HG03159 (cell line): ENCODE data around the gene COL15A1.

Source experiments
- ATAC-seq: cut with Tn5 transposase; IDR thresholded peaks from one replicate; pipeline ENCODE4 v1.9.1; 2021; ENCODE audit warnings: mild to moderate bottlenecking, moderate library complexity; ENCODE audit not compliant: unreplicated experiment

Gene COL15A1

DNA sequence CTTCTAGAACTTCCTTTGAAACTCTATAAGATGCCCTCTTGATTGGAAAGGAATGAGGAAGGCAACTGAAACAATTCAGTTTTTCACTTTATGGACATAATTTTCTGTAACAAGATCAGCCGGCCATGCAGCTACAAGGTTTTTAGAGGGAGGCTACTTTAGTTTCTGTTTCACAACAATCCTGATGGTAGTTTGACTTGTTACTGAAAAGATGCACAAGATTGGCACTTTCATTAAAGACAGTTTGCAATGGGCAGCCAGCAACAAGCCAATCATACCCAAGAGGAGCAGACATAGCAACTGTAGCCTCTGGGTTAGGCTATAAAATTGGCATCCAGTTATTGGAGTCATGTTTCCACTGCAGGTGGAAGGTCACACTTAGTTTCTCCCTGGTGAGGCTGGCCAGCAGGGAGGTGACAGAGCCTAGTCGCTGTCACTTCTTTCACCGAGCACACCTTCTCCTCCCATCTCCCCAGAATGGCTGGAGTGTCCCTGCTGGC lies 87.0 kb downstream of the COL15A1 start:
- no peak for ATAC-seq

DNA sequence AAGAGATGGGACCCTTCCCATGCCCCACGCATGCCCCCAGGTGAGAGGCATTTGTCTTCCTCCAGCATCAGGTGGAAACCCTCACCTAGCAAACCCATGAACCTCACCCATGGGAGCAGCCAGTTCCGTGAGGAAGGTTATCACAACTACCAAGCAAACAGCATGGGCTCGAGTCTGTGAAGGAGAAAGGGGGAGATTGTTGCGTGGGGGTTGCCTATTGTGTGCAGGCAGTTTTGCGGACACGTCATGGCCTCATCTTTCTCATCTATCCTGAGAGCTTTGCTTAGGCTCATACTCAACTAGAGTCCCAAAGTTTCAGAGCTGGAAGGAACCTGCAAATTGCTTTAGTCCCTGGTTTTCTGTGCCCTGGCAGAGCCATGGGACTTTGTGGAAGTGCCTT lies 87.6 kb downstream of the COL15A1 start:
- ATAC-seq, result no peak

DNA sequence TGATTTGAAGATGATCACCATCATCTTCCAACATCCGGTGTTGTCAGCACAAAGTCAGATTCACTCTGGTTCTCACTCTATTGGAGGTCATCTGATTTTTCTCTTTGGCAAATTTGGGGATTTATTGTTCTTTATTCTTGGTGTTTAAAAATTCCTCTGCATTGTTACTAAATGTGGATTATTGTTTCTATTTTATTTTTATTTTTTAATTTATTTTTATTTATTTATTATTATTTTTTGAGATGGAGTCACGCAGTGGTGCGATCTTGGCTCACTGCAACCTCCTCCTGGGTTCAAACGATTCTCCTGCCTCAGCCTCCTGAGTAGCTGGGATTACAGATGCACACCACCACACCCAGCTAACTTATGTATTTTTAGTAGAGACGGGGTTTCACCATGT lies 88.3 kb downstream of the COL15A1 start:
- no peak for ATAC-seq

DNA sequence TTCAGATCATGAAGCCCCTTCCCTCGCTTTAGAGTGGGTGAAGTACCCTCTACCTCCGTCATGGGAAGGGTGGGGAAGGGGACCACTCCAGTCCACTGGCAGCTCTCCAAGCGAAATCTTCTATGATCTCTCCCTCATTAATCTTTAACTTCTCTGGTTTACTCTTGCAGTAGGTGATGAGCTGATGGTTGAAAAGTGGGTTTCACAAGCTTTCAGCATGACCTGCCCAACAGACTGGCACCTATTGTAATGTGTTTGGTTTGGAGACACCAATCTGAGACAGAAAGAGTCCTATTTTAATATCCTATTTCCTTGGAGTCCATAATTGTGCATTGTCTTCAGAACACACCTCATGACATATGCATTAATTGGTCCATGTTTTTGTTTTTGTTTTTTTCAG lies 90.4 kb downstream of the COL15A1 start:
- no peak for ATAC-seq

DNA sequence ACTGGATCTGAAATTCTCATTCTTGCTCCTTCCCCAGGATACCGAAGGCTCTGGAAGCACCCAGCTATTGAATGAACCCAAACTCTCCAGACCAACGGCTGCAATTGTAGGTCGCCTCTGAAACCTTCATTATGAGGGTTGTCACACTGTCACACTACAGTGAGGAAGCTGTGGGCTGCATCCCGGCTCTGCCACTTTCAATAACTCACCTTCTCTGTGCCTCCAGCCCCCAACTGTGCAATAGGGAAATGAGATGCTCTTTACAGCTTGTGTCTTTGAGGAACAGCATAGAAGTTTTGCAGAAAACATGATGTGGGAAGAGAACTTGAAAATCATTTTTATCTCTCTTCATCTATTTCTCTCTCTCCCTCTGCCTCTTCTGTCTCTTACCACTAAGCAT lies 91.6 kb downstream of the COL15A1 start:
- no peak for ATAC-seq

DNA sequence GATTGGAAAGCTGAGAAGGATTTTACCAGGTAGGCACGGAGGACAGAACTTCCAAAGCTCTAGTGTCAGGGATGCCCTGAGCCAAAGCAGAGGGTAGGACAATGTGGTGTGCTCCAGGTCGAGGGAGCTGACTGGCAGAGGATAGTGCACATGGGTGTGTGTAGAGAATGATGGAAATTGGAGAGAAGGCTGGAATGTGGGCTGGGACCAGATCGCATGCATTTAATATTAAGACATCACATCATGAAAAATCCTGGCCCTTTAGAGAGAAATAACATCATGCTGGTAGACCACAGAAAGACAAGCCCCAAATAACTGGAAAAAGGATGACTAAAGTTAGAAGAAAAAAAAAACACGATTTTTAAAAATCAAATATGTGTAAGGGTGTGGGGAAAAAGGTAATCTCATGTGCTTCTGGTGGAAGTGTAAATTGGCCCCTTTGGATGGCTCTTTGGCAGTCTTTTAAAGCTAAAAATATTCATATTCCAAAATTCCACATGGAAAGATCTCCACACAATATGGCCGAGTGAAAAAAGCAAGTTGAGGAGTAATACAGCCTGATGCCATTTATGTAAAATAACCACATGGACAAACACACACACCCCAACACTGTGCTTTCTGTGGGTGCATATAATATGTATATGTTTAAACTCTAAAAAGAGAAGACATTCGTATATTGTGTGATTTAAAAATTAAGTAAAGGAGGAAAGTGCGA lies 94.2 kb downstream of the COL15A1 start:
- ATAC-seq, result no peak

DNA sequence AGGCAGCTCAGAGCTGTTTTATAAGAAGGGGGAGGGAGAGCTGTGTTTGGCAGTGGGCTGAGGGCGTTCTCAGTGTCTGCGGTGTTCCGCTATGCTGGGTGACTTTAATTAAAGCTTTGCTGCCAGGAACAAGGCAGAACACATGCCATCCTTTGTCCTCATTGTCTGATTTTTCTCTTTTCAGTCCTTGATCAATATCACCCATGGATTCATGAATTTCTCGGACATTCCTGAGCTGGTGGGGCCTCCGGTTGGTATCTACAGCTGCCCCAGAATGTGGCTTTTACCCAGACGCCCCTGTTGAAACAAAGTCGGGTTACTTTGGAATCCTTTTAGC lies 94.7 kb downstream of the COL15A1 start:
- no peak for ATAC-seq

DNA sequence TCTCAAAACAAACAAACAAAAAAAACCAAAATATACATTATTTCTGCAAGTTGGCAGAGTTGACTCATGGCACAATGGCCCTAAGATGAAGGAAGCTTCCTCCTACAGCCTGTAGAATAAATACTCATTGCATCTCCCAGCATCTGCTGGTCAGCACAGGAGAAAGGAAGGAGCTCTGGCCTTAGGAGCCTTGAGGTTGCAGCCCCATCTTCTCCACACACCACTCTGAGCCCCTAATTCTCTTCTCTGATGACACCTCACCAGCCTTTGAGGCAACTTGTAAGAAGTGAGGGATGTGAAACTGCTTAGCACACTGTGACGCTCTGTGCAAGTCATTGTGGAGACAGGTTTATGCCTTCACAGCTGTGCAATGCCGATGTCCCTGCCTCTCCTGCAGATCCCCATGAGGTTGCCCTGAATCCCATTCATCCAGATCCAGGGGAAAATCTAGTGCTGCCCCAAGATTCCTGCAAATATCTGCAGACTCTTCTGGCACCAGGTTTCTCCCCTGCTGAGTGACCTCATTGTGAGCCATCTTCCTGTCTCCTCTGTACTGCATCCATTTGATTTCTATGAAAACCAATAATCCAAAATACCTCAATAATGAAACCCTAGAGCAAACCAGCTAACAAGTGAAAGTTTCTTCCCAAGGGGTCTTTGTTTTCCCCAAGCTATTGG lies 95.9 kb downstream of the COL15A1 start:
- no peak for ATAC-seq

DNA sequence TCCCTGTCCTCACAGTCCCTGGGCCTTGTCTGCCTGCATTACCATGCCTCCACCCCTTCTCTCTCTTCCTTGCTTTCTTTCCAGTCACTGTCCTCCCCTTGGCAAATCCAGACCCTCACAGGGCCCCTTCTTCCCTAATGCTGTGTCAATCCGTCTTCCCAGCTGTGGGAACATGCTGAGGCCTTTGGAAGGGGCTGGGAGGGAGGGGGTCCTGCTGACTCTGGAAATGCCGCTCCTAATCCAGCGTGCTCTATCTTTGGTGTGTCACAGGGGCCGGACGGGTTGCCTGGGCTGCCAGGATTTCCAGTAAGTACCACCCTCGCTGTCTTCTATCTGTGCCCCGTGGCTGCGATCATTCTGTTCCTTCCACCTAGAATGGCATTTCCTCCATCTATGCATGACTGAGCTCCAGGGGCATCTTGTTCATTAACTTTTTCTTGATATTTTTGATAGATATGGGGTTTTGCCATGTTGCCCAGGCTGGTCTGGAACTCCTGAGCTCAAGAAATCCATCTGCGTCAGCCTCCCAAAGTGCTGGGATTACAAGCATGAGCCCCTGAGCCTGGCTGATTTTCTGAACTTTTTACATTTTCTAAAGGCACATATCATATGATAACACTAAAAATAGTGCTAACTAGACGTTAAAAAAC lies 96.7 kb downstream of the COL15A1 start:
- no peak for ATAC-seq

DNA sequence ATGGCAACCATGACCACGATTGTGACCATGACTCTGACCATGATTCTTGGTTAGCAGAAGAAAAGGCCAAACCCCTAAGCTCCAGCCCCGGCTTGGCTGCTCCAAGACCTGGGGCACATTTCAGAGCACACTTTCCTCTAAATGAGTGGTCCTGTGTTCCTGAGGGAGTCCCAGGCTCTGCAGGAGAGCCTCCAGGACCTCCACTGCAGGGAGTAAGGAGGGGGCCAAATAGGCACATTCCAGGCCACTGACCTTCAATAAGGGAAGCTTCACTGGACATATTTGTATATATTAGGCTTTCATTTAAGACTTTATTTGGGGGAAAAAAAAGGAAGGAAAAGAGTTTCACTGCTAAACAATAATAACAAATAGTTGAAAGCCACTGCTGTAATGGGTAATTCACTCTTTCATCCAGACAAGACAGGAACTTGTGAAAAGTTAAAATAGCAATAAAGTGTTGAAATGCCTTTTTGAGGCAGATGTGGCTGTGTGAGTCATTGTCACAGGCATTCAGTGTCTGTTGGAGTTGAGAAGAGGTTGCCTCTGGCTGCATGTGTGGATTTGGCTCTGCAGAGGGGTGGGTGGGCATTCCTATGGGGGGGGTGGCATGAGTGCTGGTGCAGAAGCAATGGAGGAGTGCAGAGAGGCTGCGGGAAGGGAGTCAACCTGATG lies 97.3 kb downstream of the COL15A1 start:
- no peak for ATAC-seq

DNA sequence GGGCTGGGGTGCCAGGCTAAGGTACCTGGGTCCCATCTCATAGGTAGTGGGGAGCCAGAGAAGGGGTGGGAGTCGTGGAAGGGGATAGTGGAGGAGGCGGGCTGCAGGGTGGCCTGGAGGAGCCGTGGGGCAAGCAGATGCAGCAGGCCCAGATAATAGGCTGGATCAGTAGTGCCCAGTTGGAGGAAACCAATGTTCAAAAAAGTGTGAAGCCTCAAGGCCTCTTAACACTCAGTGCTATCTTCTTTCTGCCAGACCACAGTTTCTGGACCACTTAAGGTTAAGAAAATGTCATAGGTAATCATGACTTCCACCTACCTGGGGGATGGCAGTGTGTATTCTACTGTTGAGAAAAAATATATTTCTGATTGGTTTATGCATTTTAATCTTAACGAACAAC lies 97.9 kb downstream of the COL15A1 start:
- no peak for ATAC-seq

DNA sequence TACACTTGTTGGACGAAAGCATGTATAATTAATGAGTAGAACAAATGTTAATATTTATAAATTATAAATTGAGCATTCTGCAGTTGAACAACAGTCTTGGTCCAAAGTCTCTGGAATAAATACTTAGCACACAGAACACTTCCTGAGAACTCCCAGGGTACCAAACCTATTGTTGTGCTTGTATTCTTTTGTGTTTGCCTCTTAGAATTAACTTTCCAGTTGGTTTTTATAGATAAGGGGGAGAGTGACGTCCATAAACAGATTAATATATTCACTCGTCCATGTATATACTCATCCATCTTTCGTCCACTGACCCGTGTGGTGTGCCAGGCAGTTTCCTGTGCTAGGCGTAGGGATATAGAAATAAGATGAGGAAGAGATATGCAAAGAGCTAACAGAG lies 98.9 kb downstream of the COL15A1 start:
- no peak for ATAC-seq

DNA sequence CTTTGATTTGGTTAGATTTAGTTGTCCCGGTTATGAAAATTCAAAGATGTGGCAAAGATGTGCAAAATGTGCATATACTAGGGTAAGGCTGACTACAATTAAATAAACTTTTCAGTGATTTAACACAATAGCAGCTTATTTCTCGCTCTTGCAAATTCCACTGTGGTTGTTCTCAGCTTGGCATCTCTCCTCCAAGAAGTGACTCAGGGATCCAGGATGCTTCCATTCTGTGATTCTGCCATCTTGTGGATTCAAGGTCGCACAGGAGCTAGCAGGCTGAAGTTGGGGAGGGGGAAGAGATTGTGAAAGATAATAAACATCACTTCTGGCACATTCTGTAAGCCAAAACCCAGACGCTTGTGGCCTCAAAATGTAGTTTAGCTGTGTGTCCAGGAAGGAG lies 101.1 kb downstream of the COL15A1 start:
- ATAC-seq, result no peak

DNA sequence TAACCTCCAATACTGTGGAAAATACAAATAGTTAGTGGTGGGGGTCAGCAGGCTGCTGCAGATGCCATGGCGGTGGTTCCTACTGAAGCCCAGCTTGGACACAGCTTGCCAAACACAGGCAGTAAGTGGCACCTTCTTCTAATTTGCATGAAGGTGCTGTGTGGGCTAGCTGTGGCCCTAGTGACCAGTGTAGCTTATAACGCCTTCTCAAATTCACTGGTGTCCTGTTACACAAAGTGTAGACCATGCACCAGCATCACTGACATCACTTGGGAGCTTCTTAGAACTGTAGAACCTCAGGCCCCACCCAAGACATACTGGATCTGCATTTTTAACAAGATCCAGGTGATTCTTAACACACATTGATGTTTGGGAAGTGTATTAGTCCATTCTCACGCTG lies 102.4 kb downstream of the COL15A1 start:
- ATAC-seq, result no peak

DNA sequence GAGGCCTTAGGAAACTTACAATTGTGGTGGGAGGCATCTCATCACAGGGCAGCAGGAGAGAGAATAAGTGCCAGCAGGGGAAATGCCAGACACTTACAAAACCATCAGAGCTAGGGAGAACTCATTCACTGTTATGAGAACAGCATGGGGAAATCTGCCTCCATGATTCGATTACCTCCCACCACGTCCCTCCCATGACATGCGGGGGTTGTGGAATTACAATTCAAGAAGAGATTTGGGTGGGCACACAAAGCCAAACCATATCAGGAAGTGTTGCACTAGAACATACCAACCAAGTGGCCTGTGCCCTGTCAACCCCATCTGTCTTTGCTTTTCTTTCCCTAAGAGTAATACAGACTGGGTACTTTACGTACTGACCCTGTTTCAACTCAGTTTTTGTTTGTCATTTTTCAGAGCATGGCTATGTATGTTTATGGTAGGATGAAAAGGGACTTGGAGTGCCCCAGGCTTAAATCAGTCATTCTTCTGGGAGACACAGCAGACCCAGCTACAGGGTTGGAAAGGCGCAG lies 102.9 kb downstream of the COL15A1 start:
- no peak for ATAC-seq

DNA sequence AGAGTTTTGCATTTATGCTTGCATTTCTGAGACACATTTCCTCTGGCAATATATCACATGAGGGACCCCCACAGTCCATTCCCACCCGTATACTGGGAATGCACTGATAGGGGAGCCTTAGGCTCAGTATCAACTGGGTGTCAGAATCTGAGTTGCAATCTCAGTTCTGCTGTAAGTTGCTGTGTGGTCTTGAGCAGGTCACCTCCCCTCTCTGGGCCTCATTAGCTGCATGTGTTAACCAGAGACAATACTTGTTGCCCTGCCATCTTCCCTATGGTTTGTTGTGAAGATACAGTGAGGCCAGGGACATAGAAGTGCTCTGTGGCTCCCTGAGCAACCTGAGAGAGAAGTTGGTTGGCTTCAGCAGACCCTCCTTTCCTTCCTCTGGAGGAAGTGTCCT lies 105.5 kb downstream of the COL15A1 start:
- no peak for ATAC-seq

DNA sequence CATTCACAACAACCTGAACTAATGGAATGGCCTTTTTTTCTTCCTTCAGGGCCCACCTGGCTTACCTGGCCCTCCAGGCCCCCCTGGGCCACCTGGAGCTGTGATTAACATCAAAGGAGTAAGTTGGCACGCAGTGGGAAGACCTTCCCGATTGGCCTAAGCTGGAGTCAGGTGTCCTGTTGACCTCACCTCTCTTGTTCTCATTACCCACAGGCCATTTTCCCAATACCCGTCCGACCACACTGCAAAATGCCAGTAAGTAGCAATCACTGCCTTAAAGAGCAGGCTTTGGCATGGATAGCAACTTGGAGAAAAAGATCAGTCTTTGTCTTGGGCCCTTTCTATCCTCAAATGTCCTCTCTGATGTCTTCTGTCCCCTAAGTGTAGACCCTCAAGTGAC lies 105.9 kb downstream of the COL15A1 start:
- no peak for ATAC-seq

DNA sequence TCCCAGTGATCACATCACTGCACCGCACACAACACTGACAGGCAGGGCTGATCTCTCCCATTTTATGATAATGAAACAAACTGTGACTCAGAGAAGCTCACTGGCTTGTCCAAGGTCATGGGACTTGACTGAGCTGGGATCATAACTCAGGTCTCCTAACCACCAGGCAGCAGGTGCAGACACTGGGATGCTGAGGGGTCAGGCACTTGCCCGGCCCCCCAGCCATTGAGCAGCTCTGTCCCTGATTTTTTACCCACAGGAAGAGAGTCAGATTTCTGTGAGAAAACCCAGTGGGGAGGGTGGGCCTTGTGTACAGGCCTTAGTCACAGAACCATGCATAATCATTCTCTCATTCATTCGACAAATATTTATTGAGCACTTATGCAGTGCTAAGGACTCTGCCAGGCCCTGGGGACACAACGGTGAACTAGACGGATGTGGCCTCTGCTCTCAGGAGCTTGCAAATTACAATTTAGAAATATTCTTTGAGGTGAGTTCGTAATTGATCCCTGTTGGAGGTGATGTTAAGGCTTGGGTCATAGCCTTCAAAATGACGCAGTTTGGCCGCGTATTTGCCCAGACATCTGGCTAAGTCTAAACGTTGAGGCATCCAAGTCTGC lies 106.7 kb downstream of the COL15A1 start:
- no peak for ATAC-seq

DNA sequence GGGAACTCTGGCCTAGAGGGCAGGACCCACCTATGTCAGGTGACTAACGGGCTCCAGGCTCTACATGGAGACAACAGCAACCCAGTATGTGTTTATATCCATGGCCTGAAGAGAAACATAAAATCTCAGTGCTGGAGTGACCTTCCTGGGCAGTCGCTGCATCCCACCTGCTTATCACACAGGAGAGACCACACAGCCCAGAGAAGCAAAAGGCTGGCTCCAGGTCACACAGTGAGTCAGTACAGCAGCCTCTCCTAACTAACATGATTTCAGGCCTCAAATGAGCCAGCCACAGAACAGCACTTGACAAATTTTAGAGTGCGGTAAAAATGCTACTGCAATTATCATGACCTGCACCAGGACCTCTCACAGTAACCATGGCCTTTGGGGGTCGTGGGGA lies 107.2 kb downstream of the COL15A1 start:
- no peak for ATAC-seq

DNA sequence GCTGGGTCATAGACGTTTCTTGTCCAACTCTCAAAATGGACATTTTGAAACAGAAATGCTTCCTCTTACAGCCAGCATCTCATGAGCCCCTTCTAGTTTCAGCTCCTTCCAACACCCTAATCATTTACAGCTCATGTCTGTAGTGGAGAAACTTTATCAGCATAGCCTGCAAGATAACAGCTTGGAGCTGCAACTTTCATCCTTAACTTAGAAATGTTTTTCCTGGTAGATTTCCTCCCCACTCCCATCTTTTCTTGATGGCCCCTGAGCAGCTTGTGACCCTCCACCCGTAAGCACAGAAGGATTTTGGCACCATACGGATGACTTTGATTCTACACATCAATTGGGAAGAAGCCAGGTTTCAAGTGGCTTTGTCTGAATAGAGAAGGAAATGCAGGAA lies 107.7 kb downstream of the COL15A1 start:
- no peak for ATAC-seq

DNA sequence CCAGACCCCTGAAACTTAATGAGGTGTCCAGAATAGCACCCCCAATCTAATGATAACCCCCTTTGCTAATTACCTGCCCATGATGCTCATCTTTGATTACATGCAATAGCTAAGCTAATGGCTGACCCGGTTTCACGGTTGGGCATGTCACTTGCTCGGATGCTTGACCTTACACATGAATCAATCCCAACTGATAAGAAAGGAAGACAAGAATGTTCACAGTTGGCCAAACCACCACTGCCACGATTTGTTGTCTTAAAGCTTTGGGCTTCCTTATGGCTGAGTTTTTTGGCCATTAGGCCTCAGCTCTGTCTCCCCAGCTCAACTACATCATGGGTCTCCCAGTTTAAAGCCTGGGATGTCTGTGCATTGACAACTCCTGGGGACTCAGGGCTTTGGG lies 108.1 kb downstream of the COL15A1 start:
- no peak for ATAC-seq
